Measurements from ENCODE around the gene PRR19.

PRR19 gene

DNA sequence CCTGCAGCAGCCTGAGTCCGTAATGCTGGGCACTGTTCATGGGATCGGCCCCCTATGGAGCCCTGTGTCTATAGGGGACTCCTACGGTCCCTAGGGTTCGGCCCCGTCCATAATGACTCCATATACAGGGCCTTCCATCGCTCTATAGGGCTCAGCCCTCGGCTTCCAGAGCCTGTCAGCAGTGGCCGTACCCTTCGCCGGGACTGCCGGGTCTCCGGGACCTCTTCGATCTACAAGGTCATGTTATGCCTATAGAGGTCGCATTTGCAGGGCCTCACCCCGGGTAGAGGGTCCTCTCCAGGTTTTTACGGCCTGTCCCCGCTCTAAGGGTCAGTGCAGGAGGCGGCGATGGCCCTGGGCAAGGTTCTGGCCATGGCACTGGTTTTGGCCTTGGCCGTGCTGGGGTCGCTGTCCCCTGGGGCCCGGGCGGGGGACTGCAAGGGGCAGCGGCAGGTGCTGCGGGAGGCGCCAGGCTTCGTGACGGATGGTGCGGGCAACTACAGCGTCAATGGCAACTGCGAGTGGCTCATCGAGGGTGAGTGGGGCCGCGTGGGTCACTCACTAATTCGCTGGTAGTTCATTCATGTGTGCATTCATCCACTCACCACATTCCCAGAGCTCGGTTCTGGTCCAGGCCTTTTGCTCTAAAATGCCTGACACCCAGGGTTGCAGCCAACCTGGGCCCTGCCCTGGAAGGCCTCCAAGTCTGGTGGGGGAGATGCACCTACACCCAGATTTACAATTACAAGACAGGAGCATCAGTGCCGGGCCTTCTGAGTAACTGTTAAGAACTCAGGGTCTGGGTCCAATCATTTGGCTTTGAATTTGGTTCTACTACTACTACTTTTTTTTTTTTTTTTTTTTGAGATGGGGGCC, 24.2 kb downstream of the PRR19 start:
- peaks cover 4% of the 10 kb centered on the region for H3K9me3 Mint-ChIP-seq
- peak overlapping the region; percentile 84 to 95 (median 94) for H3K4me3 Mint-ChIP-seq
- no peaks in the 10 kb centered on the region for H3K36me3 Mint-ChIP-seq (ENCODE audit: low read depth)
- peaks cover 40% of the 10 kb centered on the region for H3K27me3 Mint-ChIP-seq (ENCODE audit: low read depth)
- peak overlapping the region in 1 of 3 experiments; percentile 51 for H3K27ac Mint-ChIP-seq
- TF ChIP-seq, protein P1, sequence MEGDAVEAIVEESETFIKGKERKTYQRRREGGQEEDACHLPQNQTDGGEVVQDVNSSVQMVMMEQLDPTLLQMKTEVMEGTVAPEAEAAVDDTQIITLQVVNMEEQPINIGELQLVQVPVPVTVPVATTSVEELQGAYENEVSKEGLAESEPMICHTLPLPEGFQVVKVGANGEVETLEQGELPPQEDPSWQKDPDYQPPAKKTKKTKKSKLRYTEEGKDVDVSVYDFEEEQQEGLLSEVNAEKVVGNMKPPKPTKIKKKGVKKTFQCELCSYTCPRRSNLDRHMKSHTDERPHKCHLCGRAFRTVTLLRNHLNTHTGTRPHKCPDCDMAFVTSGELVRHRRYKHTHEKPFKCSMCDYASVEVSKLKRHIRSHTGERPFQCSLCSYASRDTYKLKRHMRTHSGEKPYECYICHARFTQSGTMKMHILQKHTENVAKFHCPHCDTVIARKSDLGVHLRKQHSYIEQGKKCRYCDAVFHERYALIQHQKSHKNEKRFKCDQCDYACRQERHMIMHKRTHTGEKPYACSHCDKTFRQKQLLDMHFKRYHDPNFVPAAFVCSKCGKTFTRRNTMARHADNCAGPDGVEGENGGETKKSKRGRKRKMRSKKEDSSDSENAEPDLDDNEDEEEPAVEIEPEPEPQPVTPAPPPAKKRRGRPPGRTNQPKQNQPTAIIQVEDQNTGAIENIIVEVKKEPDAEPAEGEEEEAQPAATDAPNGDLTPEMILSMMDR (IDR thresholded peaks at IDR 0.05; ENCODE audit: unreplicated experiment in 3 of 3) = no peak
- H3K4me1 Mint-ChIP-seq = peaks cover 46% of the 10 kb centered on the region

DNA sequence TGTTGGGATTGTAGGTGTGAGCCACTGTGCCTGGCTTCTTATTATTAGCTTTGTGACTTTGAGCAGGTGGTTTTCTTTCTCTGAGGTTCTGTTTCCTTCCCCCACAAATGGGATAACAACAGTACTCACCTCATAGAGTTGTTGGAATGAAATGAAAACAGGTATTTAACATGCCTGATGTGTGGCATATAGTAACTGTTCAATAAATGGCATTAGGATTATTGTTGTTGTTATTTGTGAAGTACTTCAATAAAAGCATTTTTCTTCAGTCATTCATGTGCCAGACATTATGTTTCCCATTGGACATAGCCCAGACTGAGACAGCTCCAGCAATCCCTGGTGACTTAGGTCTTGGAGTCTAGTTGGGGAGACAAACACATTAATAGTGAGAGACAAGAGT, 25.0 kb downstream of the PRR19 start:
- peaks cover 32% of the 10 kb centered on the region for H3K27me3 Mint-ChIP-seq (ENCODE audit: low read depth)
- H3K4me3 Mint-ChIP-seq = peak overlapping the region; percentile 84 to 95 (median 94)
- peaks cover 46% of the 10 kb centered on the region for H3K4me1 Mint-ChIP-seq
- TF ChIP-seq, protein P1 (IDR thresholded peaks at IDR 0.05; ENCODE audit: unreplicated experiment in 3 of 3) = no peak
- H3K27ac Mint-ChIP-seq = peak overlapping the region in 1 of 3 experiments; percentile 13
- H3K9me3 Mint-ChIP-seq = peaks cover 4% of the 10 kb centered on the region
- H3K36me3 Mint-ChIP-seq (ENCODE audit: low read depth) = no peaks in the 10 kb centered on the region

GRCh38 chr19:42327381-42327780, 25.4 kb downstream of the PRR19 start:
- H3K4me1 Mint-ChIP-seq = peaks cover 46% of the 10 kb centered on the region
- peak overlapping the region in 1 of 3 experiments; percentile 13 for H3K27ac Mint-ChIP-seq
- TF ChIP-seq, protein P1 (IDR thresholded peaks at IDR 0.05; ENCODE audit: unreplicated experiment in 3 of 3) = no peak
- no peaks in the 10 kb centered on the region for H3K36me3 Mint-ChIP-seq (ENCODE audit: low read depth)
- H3K27me3 Mint-ChIP-seq (ENCODE audit: low read depth) = peaks cover 28% of the 10 kb centered on the region
- peaks cover 4% of the 10 kb centered on the region for H3K9me3 Mint-ChIP-seq
- H3K4me3 Mint-ChIP-seq = peak overlapping the region; percentile 84 to 95 (median 94)

- TF ChIP-seq, protein P1 (IDR thresholded peaks at IDR 0.05; ENCODE audit: unreplicated experiment in 3 of 3) = no peak
- Mint-ChIP-seq H3K27me3 (ENCODE audit: low read depth) (peaks cover 20% of the 10 kb centered on the region), H3K4me3 (peak overlapping the region; percentile 49 to 95 (median 94)), H3K36me3 (ENCODE audit: low read depth) (no peaks in the 10 kb centered on the region), H3K4me1 (peaks cover 46% of the 10 kb centered on the region), H3K9me3 (peaks cover 4% of the 10 kb centered on the region), H3K27ac (peak overlapping the region in 1 of 3 experiments; percentile 12)
Observed at GRCh38 chr19:42328106-42328505, 26.2 kb downstream of the PRR19 start.

- H3K9me3 Mint-ChIP-seq = peaks cover 4% of the 10 kb centered on the region
- TF ChIP-seq, protein P1 (IDR thresholded peaks at IDR 0.05; ENCODE audit: unreplicated experiment in 3 of 3) = no peak
- H3K27me3 Mint-ChIP-seq (ENCODE audit: low read depth) = peaks cover 17% of the 10 kb centered on the region
- peaks cover 46% of the 10 kb centered on the region for H3K4me1 Mint-ChIP-seq
- H3K4me3 Mint-ChIP-seq = peak overlapping the region in 2 of 3 experiments; percentile 57 to 59
- H3K27ac Mint-ChIP-seq = no peak overlapping the region
- no peaks in the 10 kb centered on the region for H3K36me3 Mint-ChIP-seq (ENCODE audit: low read depth)
Observed at GRCh38 chr19:42328854-42329253, 26.9 kb downstream of the PRR19 start.
